ENCODE data around the gene NUFIP1.
"Not testable (repeated sequence)": the region's sequence is repeated elsewhere in the genome, so short reads cannot be mapped to it uniquely, and the experiment has no call there.

The NUFIP1 gene

GRCh38 chr13:44971656-44972595 is 17.3 kb downstream of the NUFIP1 start:
- no peak for DNase-seq (ENCODE audit: low read depth, low spot score)
- H3K27ac ChIP-seq, result no peak overlapping the region

- no peak for DNase-seq (ENCODE audit: low read depth, low spot score)
- no peak overlapping the region for H3K27ac ChIP-seq
Measured at GRCh38 chr13:44969551-44970484, 19.5 kb downstream of the NUFIP1 start.

- H3K27ac ChIP-seq, result no peak overlapping the region
- DNase-seq (ENCODE audit: low read depth, low spot score), result no peak
Measured at GRCh38 chr13:44968434-44968815, 20.8 kb downstream of the NUFIP1 start.

- no peak for DNase-seq (ENCODE audit: low read depth, low spot score)
- no peak overlapping the region for H3K27ac ChIP-seq
Measured at GRCh38 chr13:44967704-44968433, 21.4 kb downstream of the NUFIP1 start.

- no peak overlapping the region for H3K27ac ChIP-seq
- no peak for DNase-seq (ENCODE audit: low read depth, low spot score)
Measured at GRCh38 chr13:44961997-44962396, 27.3 kb downstream of the NUFIP1 start.

GRCh38 chr13:44955406-44955805 is 33.9 kb downstream of the NUFIP1 start:
- H3K27ac ChIP-seq, result no peak overlapping the region
- no peak for DNase-seq (ENCODE audit: low read depth, low spot score)

- no peak for DNase-seq (ENCODE audit: low read depth, low spot score)
- no peak overlapping the region for H3K27ac ChIP-seq
Measured at GRCh38 chr13:44954224-44954623, 35.0 kb downstream of the NUFIP1 start.

GRCh38 chr13:44952671-44953070 is 36.6 kb downstream of the NUFIP1 start:
- DNase-seq (ENCODE audit: low read depth, low spot score), result no peak
- H3K27ac ChIP-seq, result no peak overlapping the region

GRCh38 chr13:44951184-44951583 is 38.1 kb downstream of the NUFIP1 start:
- no peak for DNase-seq (ENCODE audit: low read depth, low spot score)
- no peak overlapping the region for H3K27ac ChIP-seq

- DNase-seq (ENCODE audit: low read depth, low spot score); H3K27ac ChIP-seq: not testable (repeated sequence)
Measured at GRCh38 chr13:44943411-44943810, 45.9 kb downstream of the NUFIP1 start.

GRCh38 chr13:44938854-44939253 is 50.4 kb downstream of the NUFIP1 start:
- DNase-seq (ENCODE audit: low read depth, low spot score), result no peak
- no peak overlapping the region for H3K27ac ChIP-seq

- H3K27ac ChIP-seq, result no peak overlapping the region
- no peak for DNase-seq (ENCODE audit: low read depth, low spot score)
Measured at GRCh38 chr13:44936246-44936645, 53.0 kb downstream of the NUFIP1 start.

- H3K27ac ChIP-seq, result peak overlapping the region; percentile 29
- DNase-seq (ENCODE audit: low read depth, low spot score), result no peak
Measured at GRCh38 chr13:44934724-44935123, 54.5 kb downstream of the NUFIP1 start.

- H3K27ac ChIP-seq, result peak overlapping the region; percentile 29
- no peak for DNase-seq (ENCODE audit: low read depth, low spot score)
Measured at GRCh38 chr13:44932850-44933251, 56.4 kb downstream of the NUFIP1 start.

GRCh38 chr13:44932171-44932849 is 57.0 kb downstream of the NUFIP1 start:
- DNase-seq (ENCODE audit: low read depth, low spot score), result no peak
- H3K27ac ChIP-seq, result peak overlapping the region; percentile 29

GRCh38 chr13:44930963-44931623 is 58.2 kb downstream of the NUFIP1 start:
- H3K27ac ChIP-seq, result peak overlapping the region; percentile 33
- no peak for DNase-seq (ENCODE audit: low read depth, low spot score)

GRCh38 chr13:44930280-44930679 is 59.0 kb downstream of the NUFIP1 start:
- H3K27ac ChIP-seq, result peak overlapping the region; percentile 33
- DNase-seq (ENCODE audit: low read depth, low spot score), result no peak

- no peak for DNase-seq (ENCODE audit: low read depth, low spot score)
- no peak overlapping the region for H3K27ac ChIP-seq
Measured at GRCh38 chr13:44929692-44930091, 59.6 kb downstream of the NUFIP1 start.

GRCh38 chr13:44927968-44928367 is 61.3 kb downstream of the NUFIP1 start:
- DNase-seq (ENCODE audit: low read depth, low spot score), result no peak
- no peak overlapping the region for H3K27ac ChIP-seq
